C1 segment of cervical spinal cord (tissue), 14 donors: ENCODE measurements around the gene YES1.
"Not testable (repeated sequence)": the region's sequence is repeated elsewhere in the genome, so short reads cannot be mapped to it uniquely, and the experiment has no call there.

Source experiments
- DNase-seq, 14 donors: peaks; one replicate each; lab custom pipeline; 2025; lab: John Stamatoyannopoulos, UW

The YES1 gene

DNA sequence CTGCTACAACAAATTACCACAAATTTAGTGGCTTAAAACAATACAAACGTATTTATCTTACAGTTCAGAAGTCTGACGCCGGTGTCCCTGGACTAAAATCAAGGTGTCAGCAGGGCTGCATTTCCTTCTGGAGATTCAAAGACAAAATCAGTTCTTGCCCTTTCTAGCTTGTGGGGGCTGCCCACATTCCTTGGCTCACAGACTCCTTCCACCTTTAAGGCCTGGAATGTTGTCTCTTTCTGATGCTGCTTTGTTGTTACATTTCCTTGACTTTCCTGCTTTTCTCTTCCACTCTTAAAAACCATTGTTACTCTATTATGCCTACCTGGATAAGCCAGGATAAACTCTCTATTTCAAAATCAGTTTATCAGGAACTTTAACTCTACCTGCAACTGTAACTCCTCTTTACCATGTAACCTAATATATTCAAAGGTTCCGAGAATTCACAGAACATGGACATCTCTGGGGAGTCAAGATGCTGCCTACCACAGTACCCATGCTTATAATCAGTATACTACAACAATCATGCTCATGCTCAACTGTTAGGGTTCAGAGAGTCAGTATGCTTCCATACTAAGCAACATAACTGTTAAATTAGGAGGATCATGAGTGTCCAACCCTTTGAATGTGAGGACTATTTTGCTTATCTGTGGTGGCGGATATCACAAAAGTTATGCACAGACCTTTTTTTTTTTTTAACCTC is 27.4 kb downstream of the YES1 start:
- DNase-seq: no peak

DNA sequence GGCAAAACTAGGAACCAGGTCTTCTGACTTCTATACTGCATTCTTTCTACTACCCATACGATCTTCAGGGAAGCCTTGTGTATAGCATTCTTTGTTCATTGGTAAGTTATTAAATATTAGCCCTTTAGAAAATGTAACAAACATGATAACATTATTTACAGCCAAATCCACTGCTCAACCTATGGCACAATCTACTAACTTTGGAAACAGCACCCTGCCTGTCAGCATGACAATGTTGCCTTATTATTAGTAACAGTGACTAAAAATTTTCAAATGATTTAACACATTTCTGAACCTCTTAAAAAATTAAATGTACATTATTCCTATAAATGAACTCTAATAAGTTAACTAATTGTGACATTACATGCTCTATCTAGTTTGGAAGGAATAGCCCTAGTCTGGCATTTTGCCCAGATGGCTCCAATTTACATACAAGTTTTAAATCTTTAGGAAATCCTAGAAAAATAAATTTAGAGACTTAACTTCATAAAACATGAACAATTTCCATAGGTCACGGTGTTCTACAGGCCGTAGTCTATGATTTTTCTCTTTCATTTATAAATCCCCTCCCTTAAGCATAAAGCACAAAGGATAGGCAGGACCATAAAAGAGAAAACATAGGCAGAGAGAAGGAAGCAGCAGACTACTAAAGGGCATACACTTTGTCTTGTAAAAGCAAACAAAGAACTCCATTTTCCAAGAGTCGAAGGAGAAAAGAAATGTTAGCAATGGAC is 33.7 kb downstream of the YES1 start:
- no peak for DNase-seq

DNA sequence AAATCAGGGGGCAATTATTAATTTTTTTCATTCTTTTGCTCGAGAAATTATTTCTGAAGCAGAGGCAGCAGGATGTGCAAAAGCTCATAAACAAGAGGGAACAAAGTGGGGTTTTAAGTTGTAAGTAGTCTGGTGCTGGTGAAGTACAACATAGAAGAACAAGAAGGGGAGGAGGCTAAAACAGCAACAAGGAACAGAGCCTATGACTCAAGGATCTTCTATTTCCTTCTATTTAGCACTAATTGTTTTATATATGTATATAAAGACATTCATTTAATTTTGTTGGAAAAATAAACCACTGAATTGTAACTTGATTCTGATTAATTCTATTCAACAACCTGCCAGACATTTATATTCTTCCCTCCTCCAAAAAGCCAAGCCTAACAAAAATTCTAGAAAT is 35.0 kb downstream of the YES1 start:
- no peak for DNase-seq

DNA sequence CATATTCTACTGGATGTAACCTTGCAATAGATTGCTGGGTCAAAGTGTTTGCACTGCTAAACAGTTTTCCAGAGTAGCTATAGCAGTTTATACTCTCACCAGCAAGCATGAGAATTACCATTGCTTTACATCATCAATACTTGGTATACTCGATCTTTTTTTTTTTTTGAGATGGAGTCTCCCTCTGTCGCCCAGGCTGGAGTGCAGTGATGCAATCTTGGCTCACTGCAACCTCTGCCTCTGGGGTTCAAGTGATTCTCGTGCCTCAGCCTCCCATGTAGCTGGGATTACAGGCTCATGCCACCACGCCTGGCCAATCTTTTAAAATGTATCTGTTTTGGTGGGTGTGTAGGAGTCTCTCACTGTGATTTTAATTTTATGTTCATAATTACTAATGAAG is 36.0 kb downstream of the YES1 start:
- DNase-seq: not testable (repeated sequence)

DNA sequence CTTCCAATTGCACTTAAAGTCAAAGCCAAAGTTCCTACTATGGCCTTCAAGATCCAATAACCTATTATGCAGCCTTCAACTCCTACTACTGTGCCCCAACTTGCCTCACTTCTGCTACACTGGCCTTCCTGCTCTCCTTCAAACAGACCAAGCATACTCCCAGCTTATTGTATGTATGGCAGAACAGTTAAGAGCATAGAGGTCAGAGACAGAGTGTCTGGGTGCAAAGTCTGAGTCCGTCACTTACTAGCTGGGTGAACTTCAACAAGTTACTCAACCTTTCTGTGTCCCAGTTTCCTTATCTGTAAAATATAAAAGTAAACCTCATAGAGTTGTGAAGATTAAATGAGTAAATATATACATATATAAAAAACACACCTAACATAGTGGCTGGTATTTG is 37.2 kb downstream of the YES1 start:
- DNase-seq: no peak

DNA sequence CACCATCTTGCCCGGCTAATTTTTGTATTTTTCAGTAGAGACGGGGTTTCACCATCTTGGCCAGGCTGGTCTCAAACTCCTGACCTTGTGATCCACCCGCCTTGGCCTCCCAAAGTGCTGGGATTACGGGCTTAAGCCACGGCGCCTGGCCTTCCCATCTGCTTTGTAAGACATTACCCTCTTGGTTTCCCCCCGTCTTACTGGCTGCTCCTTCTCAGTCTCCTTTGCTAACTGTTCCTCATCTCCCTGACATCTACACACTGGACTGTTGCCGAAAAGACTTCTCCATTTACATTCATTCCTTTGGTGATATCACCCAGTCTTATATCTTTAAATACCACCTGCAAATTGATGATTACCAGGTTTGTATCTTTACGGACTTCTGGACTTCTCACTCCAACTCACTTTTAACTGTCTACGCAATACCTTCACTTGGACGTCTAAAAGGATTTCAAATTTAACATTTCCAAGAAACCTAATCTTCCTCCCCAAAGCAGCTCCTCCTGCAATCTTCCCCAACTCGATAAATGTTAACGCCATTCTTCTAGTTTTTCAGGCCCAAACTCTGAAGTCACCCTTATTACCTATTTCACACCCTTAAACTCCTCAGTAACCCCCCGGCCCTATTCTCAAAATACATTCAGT is 37.9 kb downstream of the YES1 start:
- no peak for DNase-seq

DNA sequence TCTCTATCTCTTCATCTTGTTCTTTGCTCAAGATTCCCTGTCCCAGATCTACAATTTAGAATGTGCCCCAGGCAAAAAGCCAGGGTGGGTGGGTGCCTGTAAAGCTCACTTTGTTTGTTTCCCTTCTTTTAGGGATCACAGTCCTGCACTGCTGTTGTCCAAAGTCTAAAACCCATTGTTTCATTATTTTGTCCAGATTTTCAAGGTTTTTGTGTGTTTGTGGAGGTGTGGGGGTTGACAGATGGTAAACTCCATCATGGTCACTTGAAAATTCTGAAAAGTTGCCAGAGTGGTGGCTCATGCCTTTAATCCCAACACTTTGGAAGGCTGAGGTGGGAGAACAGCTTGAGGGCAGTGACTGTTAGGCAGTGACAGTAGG is 41.5 kb downstream of the YES1 start:
- DNase-seq: no peak

DNA sequence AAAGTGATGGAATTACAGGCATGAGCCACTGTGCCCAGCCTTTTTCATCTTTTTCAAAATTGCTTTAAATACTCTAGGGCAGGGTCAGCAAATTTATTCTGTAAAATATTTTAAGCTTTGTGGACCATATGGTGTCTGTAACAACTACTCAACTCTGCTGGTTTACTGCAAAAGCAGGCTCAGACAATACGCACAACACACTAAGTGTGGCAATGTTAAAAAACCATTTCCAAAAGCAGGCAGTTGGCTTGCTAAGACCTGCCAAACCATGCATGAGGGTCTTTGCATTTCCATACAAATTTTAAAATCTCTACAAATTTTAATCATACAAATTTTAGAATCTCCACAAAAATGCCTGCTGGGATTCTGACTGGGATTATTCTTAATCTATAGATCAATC is 44.1 kb downstream of the YES1 start:
- DNase-seq: no peak

DNA sequence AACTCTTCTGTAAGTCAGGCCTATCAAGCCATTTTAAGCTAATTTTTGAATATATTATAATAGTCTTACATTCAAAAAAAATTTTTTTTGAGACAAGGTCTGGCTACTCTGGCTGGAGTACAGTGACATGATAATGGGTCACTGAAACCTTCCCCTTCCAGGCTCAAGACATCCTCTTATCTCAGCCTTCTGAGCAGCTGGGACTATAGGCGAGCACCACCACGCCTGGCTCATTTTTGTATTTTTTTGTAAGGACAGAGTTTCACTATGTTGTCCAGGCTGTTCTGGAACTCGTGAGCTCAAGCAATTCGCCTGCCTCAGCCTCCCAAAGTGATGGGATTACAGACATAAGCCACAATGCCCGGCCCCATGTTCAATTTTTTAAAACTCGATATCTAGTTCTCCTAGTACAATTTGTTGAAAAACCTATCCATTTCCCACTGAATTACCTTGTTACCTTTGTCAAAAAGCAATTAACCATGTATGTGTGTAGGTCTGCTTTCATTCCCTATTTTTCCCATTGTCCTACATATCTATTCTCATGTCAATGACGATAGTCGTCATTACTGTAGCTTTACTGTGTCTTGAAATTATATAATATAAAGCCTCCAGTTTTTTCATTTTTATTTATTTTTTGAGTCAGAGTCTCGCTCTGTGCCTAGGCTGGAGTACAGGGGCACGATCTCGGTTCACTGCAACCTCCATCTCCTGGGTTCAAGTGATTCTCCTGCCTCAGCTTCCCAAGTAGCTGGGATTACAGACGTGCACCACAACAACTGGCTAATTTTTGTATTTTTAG is 44.8 kb downstream of the YES1 start:
- no peak for DNase-seq

DNA sequence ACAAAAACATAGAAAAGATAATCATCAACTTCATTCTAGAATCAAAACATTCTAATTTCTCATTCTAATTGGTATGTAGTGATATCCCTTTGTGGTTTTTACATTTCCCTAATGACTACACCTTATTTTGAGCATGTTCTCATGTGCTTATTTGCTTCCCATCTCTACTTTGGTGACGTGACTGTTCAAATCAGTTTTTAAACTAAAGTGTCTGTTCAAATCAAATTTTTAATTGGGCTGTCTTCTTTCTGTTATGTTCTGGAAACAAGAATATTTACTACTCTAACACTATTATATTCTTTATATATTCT is 45.5 kb downstream of the YES1 start:
- DNase-seq: no peak

DNA sequence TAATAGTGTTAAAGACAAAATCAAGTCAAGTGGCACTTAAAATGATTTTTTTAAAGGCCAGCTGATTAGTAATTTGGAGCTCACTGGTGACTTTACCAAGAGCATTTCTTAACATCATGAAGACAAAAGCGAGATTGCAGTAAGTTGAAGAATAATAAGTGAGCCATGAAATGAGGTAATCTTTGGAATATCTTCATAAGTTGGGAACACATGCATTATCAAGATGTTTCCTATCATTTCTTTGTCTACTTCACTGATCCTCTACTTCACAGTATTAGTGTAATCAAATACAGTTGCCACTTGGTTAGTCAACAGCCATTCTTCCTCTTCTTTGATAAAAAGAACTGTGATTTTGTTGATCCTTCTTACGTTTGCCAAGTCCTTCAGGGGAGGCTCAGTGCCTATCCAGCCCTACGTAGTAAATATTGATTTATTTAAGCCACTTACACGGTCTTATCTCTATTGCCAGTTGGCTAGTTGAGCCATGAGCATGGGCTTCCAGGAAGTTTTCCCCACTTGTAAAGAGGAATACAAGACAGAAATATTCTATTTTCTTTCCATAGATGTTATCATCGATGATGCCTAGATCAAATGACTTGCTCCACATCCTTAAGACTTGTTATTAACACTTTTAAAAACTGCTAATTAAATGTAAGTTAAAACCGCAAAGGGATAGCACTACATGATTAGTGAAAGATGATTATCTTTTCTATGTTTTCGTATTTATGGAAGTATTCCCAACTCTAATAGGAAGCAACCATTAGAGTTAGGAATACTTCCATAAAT is 46.1 kb downstream of the YES1 start:
- no peak for DNase-seq

DNA sequence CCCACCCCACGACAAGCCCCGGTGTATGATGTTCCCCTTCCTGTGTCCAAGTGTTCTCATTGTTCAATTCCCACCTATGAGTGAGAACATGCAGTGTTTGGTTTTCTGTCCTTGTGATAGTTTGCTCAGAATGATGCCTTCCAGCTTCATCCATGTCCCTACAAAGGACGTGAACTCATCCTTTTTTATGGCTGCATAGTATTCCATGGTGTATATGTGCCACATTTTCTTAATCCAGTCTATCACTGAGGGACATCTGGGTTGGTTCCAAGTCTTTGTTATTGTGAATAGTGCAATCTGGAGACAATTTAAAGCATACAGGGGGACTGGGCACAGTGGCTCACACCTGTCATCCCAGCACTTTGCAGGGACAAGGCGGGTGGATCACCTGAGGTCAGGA is 52.2 kb downstream of the YES1 start:
- not testable (repeated sequence) for DNase-seq

DNA sequence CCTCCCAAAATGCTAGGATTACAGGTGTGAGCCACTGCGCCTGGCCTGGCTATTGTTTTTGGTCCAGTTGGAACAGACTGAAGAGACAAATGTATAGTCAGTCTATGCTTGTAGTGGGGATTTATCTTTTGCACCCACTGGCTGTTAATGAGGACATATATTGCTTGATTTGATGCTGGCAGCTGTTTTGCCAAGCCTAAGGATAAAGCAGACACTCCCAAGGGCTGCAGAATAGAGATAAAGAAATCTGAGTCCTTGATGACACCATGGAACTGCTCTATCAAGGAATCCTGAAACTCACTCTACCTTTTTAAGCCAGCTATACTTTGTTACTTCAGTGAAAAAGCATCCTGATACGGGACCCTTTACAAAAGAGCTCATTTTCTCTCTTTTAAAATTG is 56.5 kb downstream of the YES1 start:
- no peak for DNase-seq

DNA sequence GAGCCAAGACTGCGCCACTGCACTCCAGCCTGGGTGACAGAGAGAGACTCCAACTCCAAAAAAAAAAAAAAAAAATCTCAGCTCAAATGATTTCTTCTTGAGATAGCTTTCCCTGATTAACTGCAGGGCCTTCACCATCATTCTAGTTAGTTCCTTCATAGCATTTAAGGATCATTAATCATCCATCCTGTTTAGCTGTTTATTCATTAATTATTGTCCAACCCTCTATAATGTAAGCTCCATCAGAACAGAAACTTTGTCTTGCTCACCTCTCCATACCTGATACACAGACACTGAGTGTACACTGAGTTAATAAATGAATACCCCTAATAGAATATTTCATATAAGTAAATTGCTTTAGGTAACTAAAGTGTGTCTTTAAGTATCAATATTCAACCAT is 57.4 kb downstream of the YES1 start:
- no peak for DNase-seq

DNA sequence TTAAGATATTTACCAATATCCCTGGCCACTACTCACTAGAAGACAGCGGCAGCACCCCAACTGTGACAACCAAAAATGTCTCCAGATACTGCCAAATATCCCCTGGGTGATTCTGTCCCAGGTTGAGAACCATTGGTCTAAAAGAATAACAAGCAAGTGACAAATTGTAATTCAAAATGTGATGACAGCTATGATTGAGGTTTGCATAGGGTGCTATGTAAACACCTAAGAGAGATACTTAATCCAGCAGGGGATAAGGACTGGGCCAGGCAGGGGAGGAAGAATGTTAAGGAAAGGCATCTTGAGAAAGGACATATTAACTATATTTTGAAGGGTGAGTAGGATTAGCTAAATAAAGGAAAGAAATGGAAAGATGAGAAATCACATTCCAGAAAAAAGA is 61.6 kb downstream of the YES1 start:
- no peak for DNase-seq

DNA sequence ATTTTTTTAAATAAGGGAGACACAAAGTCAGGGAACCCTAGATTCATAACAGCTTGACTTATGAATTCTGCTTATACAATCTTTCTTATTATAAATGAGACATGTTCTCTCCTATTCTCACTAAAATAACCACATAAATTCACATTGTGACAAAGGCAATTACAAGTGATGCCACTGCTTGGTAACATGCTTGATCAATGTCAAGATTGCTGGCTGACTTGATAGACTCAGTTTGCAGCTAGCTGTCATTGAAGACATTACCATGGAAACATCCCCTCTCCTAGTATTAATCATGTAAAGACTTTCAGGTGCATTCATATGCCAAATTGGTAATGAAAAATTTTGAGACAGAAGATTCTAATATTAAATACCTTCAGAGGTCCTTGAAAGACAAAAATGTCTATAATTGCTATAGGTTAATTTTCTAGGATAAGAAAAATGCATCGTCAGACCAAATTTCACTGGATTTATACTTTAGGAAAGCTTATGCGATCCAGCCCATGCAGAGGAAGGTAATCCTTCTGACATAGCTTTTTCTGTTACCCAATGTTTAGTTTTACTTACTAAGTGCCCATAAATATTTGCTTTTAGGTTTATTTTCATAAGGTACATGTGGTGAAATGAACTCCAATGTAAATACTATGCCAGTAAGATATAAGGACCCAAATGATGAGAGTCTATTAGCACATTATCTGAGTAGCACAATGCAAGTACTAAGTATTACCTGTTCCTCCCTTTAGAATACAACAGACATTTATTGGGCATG is 67.0 kb downstream of the YES1 start:
- DNase-seq: no peak

DNA sequence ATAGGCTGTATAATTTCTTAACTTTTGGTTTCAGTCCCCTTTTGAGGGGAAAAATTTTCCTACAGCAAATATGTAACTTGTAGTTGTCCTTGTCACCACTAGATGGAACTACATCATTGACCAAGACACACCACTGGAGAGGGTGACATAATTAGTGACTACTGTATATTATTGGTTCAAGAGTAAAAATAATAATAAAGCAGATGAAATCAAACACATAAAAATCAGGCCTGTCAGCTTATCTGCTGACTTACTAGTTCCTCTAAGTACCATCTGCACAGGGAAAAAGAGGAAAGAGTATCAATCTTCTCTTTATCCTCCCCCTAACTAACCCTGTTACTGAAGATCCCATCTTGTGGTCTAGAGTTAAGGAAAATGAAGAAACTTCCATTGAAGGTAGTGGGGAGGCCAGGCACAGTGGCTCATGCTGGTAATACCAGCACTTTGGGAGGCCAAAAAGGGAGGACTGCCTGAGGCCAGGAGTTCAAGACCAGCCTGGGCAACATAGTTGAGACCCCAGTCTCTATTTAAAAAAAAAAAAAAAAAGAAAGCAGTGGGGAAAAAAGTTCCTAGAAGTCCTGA is 70.0 kb downstream of the YES1 start:
- peak in 1 of 14 donors; percentile 5 for DNase-seq

DNA sequence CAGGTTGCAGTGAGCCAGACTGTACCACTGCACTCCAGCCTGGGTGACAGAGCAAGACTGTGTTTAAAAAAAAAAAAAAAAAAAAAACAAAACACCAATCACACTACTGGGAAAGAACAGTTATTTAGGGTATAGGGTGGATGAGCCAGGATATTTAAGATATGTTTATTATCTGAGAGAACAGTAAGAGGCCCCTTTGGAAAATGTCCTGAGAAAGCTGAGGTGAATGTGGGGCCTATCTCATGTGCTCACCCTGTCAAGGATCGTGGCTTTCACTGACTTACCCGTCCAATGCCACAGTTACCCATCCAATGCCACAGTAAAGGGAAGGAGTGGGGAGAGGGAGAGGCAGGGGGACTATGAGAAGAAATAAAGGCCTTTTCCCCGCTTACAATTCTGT is 79.7 kb downstream of the YES1 start:
- DNase-seq: no peak

DNA sequence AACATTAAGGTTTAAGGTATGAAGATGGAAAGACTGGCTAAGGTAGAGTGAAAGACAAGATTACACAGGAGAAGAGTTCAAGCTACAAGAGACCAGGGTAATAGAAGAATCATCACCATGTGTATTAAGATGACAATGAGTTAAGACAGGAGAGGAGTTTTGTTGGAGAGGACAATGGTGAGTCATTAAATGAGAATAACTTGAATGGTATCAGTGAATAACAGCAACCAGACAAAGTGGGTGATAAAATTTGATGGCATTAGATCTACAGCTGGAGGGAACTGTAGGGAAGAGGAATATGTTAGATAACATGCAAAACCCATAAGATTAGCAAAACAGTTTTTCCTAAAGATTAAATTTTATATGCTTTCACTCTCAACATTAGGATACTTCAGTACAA is 80.9 kb downstream of the YES1 start:
- no peak for DNase-seq

DNA sequence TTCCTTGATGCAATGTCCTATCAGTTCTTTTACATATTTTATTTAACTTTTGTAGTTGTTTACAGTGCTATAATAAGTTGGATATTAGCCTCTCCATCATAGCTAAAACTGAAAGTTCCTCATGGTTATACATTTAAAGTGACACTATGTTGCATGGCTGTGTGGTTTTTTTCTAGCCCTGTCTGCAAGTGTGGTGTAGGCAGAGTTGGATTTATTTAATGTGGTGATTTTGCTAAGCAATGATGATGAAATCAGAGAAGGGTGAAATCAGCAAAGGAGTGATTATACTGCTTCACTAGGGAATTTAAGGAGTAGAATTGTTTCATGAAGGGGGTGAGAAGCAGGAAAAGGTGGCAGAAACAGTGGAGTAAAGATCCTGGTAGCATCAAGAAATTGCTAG is 81.3 kb downstream of the YES1 start:
- no peak for DNase-seq
